H9 (cell line): Measurements from ENCODE around the gene NRG3. TPM values are rescaled to one million over a fixed set of nuclear protein-coding genes. Genes with fewer than 3 reads are reported as not detected.

Experiments
- DNase-seq: peaks from one replicate; pipeline ENCODE4 v3.0.0-alpha.2; 2017
- H2AFZ ChIP-seq: one replicate; pipeline ENCODE4 v1.6.1; 2013; ENCODE audit warnings: mild to moderate bottlenecking, low read length, control low read depth, moderate library complexity
- H2AK5ac ChIP-seq: 2 replicates; pipeline ENCODE4 v1.6.1; 2013; ENCODE audit warnings: low read length, control low read depth, mixed read lengths; ENCODE audit not compliant: insufficient read length
- H2BK120ac ChIP-seq: one replicate; pipeline ENCODE4 v1.6.1; 2013; ENCODE audit warnings: low read depth, mild to moderate bottlenecking, low read length, control low read depth, inconsistent platforms; ENCODE audit not compliant: poor library complexity, severe bottlenecking
- H2BK12ac ChIP-seq: 2 replicates; pipeline ENCODE4 v1.6.1; 2013; ENCODE audit warnings: low read length, control low read depth, mixed read lengths, low read depth; ENCODE audit not compliant: insufficient read length
- H2BK15ac ChIP-seq: 2 replicates; pipeline ENCODE4 v1.6.1; 2013; ENCODE audit warnings: low read depth, low read length, control low read depth
- H2BK20ac ChIP-seq: one replicate; pipeline ENCODE4 v1.6.1; 2013; ENCODE audit warnings: low read depth, mild to moderate bottlenecking, low read length, control low read depth, inconsistent platforms; ENCODE audit not compliant: poor library complexity, severe bottlenecking
- H2BK5ac ChIP-seq: 2 replicates; pipeline ENCODE4 v1.6.1; 2013; ENCODE audit warnings: low read length, control low read depth, mixed read lengths; ENCODE audit not compliant: insufficient read length
- H3K14ac ChIP-seq: 2 replicates; pipeline ENCODE4 v1.6.1; 2013; ENCODE audit warnings: low read length, control low read depth; ENCODE audit not compliant: insufficient read depth
- H3K18ac ChIP-seq: 2 replicates; pipeline ENCODE4 v1.6.1; 2013; ENCODE audit warnings: low read depth, mild to moderate bottlenecking, mixed read lengths, low read length, control low read depth; ENCODE audit not compliant: insufficient read length
- H3K23ac ChIP-seq: 2 replicates; pipeline ENCODE4 v1.6.1; 2013; ENCODE audit warnings: low read length, control low read depth, mixed read lengths, low read depth; ENCODE audit not compliant: insufficient read length
- H3K23me2 ChIP-seq: 2 replicates; pipeline ENCODE4 v1.6.1; 2013; ENCODE audit warnings: low read depth, mild to moderate bottlenecking, mixed read lengths, low read length, control low read depth; ENCODE audit not compliant: insufficient read length, poor library complexity, severe bottlenecking
- H3K27ac ChIP-seq: 2 replicates; pipeline ENCODE4 v1.5.1; 2013; ENCODE audit warnings: low read length, control low read depth, mixed read lengths, low read depth; ENCODE audit not compliant: insufficient read length
- H3K27me3 ChIP-seq: 2 replicates; pipeline ENCODE4 v1.6.1; 2013; ENCODE audit warnings: low read length, control low read depth, inconsistent platforms; ENCODE audit not compliant: insufficient read depth
- H3K4ac ChIP-seq: 2 replicates; pipeline ENCODE4 v1.6.1; 2013; ENCODE audit warnings: low read depth, mild to moderate bottlenecking, control low read depth, inconsistent platforms, low read length, moderate library complexity
- H3K4me1 ChIP-seq: 2 replicates; pipeline ENCODE4 v1.6.1; 2013; ENCODE audit warnings: low read length, control low read depth, inconsistent platforms; ENCODE audit not compliant: insufficient read depth
- H3K4me2 ChIP-seq: 2 replicates; pipeline ENCODE4 v1.6.1; 2013; ENCODE audit warnings: low read length, control low read depth, mixed read lengths; ENCODE audit not compliant: insufficient read length, insufficient read depth
- H3K56ac ChIP-seq: 2 replicates; pipeline ENCODE4 v1.6.1; 2013; ENCODE audit warnings: low read depth, mild to moderate bottlenecking, mixed read lengths, low read length, control low read depth; ENCODE audit not compliant: insufficient read length
- H3K79me1 ChIP-seq: 2 replicates; pipeline ENCODE4 v1.6.1; 2013; ENCODE audit warnings: low read depth, mild to moderate bottlenecking, moderate library complexity, low read length, control low read depth, inconsistent platforms; ENCODE audit not compliant: insufficient read depth, poor library complexity, severe bottlenecking
- H3K79me2 ChIP-seq: 2 replicates; pipeline ENCODE4 v1.6.1; 2013; ENCODE audit warnings: low read length, control low read depth, inconsistent platforms; ENCODE audit not compliant: insufficient read depth
- H3K9ac ChIP-seq: 2 replicates; pipeline ENCODE4 v1.6.1; 2013; ENCODE audit warnings: low read length, control low read depth, mixed read lengths; ENCODE audit not compliant: insufficient read length; ENCODE audit errors: extremely low read depth
- H3K9me3 ChIP-seq: one replicate; pipeline ENCODE4 v1.6.1; 2013; ENCODE audit warnings: low read depth, low read length, inconsistent platforms; ENCODE audit not compliant: control insufficient read depth
- H3T11ph ChIP-seq: one replicate; pipeline ENCODE4 v1.6.1; 2013; ENCODE audit warnings: mild to moderate bottlenecking, low read length, control low read depth, inconsistent platforms
- H4K20me1 ChIP-seq: one replicate; pipeline ENCODE4 v1.6.1; 2013; ENCODE audit not compliant: control insufficient read depth, insufficient read length, insufficient read depth
- H4K5ac ChIP-seq: 2 replicates; pipeline ENCODE4 v1.6.1; 2013; ENCODE audit warnings: low read depth, mild to moderate bottlenecking, mixed read lengths, low read length, control low read depth; ENCODE audit not compliant: insufficient read length
- H4K8ac ChIP-seq: replicated peaks from 2 replicates; pipeline ENCODE4 v1.6.1; 2013; ENCODE audit warnings: low read length, control low read depth, mixed read lengths, low read depth; ENCODE audit not compliant: insufficient read length
- H4K91ac ChIP-seq: 2 replicates; pipeline ENCODE4 v1.6.1; 2013; ENCODE audit warnings: low read depth, mild to moderate bottlenecking, moderate library complexity, mixed read lengths, low read length, control low read depth; ENCODE audit not compliant: insufficient read length
- H3K27ac Mint-ChIP-seq, 3 experiments: 2 replicates in 2 of 3; 3 replicates in 1 of 3; pipeline ENCODE4 v1.8.0; 2020 to 2021; ENCODE audit warnings: mixed read lengths in 3 of 3, mild to moderate bottlenecking in 1 of 3, moderate library complexity in 1 of 3
- H3K27me3 Mint-ChIP-seq: 2 replicates; pipeline ENCODE4 v1.8.0; 2021; ENCODE audit warnings: low read depth, mild to moderate bottlenecking, moderate library complexity, mixed read lengths
- H3K36me3 Mint-ChIP-seq, 3 experiments: 2 replicates in 2 of 3; 3 replicates in 1 of 3; pipeline ENCODE4 v1.8.0; 2020 to 2021; ENCODE audit warnings: low read depth in 3 of 3, mixed read lengths in 3 of 3; ENCODE audit not compliant: insufficient read depth in 1 of 3
- H3K4me1 Mint-ChIP-seq, 2 experiments: 2 replicates each; pipeline ENCODE4 v1.8.0; 2020; ENCODE audit warnings: mixed read lengths in 2 of 2
- H3K4me3 Mint-ChIP-seq, 2 experiments: 2 replicates in 1 of 2; 3 replicates in 1 of 2; pipeline ENCODE4 v1.8.0; 2020 to 2021; ENCODE audit warnings: mild to moderate bottlenecking in 2 of 2, mixed read lengths in 2 of 2, moderate library complexity in 1 of 2
- H3K9me3 Mint-ChIP-seq, 2 experiments: 2 replicates in 1 of 2; 3 replicates in 1 of 2; pipeline ENCODE4 v1.8.0; 2020; ENCODE audit warnings: mild to moderate bottlenecking in 2 of 2, mixed read lengths in 2 of 2, moderate library complexity in 1 of 2
- CTCF ChIP-seq: fragments of 200-600 bp; sonication (generic); conservative IDR thresholded peaks from 3 replicates; pipeline ENCODE4 v1.8.0; 2021; ENCODE audit warnings: antibody characterized with exemption, mild to moderate bottlenecking
- total RNA-seq: library from RNA; stranded (reverse); gene quantifications from 2 replicates; pipeline ENCODE4 v1.2.1, GENCODE V29; 2021

The NRG3 gene
- total RNA-seq, 1 experiment from 2014 or later = 1.6 TPM

GRCh38 chr10:82392533-82392932 is 517.5 kb downstream of the NRG3 start:
- Histone ChIP-seq H2AK5ac (no peak overlapping the region), H3K23me2 (no peaks in the 10 kb centered on the region), H3K18ac (no peak overlapping the region), H3T11ph (no peak overlapping the region), H3K79me2 (no peaks in the 10 kb centered on the region), H3K14ac (no peak overlapping the region), H2BK5ac (no peak overlapping the region), H2BK120ac (no peak overlapping the region), H4K91ac (no peak overlapping the region), H2BK12ac (no peak overlapping the region), H3K9me3 (no peaks in the 10 kb centered on the region), H3K4ac (no peak overlapping the region), H2BK15ac (no peak overlapping the region), H3K4me1 (peaks cover 4% of the 10 kb centered on the region; the same call in 1 of the 2 replicates), H3K27ac (no peak overlapping the region), H3K56ac (no peak overlapping the region), H4K20me1 (no peaks in the 10 kb centered on the region), H4K5ac (no peak overlapping the region), H3K27me3 (no peaks in the 10 kb centered on the region), H2AFZ (no peak overlapping the region), H2BK20ac (no peak overlapping the region), H4K8ac (no peak overlapping the region), H3K23ac (no peak overlapping the region), H3K79me1 (no peaks in the 10 kb centered on the region), H3K9ac (no peak overlapping the region), H3K4me2 (no peak overlapping the region)
- H3K27me3 Mint-ChIP-seq = no peaks in the 10 kb centered on the region; the same call in 1 of the 2 replicates
- H3K4me3 Mint-ChIP-seq = no peak overlapping the region
- H3K9me3 Mint-ChIP-seq = no peaks in the 10 kb centered on the region
- TF ChIP-seq CTCF = no peak
- no peak for DNase-seq
- no peaks in the 10 kb centered on the region for H3K36me3 Mint-ChIP-seq
- H3K27ac Mint-ChIP-seq = no peak overlapping the region
- peaks cover 22 to 23% of the 10 kb centered on the region in 2 experiments for H3K4me1 Mint-ChIP-seq
